HG03521 (cell line): ENCODE measurements around the gene BBS9.

ENCODE experiments used
- ATAC-seq: cut with Tn5 transposase; IDR thresholded peaks from one replicate; pipeline ENCODE4 v1.9.1; 2021; ENCODE audit warnings: mild to moderate bottlenecking, moderate library complexity; ENCODE audit not compliant: unreplicated experiment

BBS9 gene

DNA sequence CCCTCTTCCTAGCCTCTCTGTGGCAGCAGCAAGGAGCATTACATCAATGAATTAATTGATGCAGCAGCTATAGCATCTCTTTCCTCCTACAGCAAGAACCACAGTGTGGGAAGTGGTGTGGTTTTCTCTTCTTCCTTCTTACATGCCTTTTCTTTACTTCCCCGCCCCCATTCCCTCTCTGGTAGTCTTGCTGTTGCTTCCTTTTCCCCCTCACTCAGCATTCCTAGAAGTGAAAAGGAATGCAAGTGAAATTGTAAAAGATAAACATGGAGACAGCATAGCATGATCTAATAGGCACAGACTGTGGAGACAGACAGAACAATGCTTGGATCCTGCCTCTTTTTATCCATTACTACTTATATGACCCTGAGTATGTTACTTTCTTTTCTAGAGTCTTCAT lies 405.5 kb downstream of the BBS9 start:
- no peak for ATAC-seq

DNA sequence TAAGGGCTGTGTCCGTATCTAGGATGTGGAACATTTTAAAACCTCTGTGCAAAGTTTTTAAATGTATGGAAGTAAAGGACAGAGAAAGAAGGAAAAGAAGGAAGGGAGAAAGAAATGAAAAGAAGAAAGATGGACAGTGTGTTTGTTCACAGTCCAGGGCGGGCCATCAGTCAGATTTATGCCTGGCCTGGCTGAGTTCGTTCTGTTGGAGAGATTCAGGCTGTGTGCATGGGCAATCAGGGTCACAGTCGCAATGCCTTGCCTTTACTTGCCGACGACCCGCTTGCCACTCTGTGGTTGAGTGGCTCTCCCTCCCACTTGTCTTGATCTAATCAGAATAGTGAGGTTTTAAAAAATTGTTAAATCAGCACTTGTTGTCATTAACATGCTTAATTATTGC lies 406.6 kb downstream of the BBS9 start:
- ATAC-seq: no peak

DNA sequence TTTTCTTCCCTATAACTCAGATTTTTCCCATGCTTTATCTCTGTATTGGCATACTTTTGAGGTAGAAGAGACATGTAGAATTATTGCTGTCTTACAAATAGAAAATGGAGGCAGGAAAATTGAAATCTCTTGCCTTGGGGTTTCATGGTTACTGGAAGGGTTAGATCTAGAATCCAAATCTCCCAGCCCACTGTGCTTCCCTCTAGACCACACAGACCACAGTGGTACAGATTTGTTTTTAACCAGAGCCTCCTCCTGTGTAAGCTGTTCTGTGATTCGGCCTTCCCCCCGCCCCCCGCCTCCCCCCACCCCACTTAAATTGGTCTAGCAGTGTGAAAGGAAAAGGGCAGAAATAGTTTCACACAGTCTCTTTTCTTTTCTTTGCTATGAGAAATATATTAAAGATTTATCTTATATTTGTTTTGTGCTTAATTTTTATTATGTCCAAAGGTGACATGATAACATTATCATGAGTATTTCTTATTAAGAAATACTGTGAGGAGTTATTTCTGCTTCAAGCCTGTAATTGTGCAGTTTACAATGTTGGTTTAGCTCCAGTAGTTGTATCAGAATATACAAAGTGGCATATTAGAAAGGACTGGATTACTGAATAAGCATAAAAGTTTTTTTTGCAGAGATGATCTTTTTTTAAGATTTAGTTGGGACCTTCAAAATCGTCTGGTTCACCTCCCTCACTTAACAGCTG lies 407.2 kb downstream of the BBS9 start:
- no peak for ATAC-seq

DNA sequence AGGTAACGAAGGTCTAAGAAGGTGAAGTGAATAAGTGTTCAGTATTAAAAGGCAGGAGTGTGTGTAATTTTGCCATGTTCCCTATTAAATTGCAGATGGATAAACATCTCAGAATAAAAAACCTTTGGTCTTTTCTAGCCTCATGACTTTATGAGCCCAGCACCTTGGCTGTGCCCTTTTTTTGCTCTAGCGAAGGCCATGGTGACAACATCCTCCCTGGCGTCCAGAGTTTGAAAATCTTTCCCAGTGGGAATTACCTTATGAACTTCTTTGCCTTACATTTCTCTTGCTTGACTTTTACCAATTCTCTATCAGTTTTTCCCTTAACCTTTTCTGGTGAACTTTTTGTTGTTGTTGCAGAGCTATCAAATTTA lies 407.7 kb downstream of the BBS9 start:
- no peak for ATAC-seq

DNA sequence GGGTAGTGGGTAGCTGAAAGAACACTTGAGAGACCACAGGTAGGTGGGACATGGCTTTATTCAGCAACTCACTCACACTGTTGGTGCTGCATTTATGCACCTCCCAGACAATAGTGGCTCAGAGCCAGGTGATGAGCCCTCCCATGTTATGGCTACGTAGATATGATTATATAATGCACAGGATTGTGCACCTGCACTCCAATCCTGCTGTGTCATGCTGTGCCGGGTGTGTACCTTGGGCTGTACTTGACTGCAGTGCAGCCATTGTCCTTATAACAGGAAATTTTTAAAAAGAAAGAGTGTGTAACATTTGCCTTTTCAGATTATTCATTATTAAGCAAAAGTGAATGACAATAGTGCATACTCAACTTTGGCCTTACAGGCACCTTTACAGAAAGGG lies 409.8 kb downstream of the BBS9 start:
- ATAC-seq: no peak

DNA sequence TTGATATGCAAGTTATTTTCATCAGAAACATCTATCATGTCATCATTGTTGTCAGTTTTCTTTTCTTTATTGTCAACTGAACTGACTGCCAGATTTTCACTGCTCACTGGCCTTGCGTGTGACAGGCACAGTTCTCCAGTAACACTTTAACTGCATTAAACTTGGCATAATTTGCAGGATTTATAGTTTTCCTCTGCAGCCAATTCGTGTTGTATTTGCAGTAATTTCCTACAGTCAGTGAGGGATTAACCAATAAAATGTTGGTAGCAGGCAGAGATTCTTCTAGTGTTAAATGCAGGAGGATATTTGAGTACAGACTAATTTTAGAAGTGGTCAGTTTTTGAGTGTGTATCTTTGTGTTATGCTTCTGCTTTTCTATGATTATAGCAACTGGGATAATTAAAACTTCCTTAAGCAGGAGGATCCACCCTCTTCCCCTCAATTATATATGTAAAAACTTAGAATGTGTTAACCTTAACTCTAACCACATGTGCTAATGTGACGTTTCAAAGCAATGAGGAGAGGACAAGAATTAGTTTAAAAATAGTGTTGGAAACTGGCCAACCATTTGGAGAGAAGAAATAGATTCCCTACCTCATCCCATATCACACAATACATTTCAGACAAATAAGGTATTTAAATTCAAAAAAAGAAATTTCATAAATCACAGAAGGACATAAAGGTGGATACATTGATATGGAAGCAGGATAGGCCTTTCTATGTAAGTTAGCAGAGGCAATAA lies 410.5 kb downstream of the BBS9 start:
- ATAC-seq: no peak

DNA sequence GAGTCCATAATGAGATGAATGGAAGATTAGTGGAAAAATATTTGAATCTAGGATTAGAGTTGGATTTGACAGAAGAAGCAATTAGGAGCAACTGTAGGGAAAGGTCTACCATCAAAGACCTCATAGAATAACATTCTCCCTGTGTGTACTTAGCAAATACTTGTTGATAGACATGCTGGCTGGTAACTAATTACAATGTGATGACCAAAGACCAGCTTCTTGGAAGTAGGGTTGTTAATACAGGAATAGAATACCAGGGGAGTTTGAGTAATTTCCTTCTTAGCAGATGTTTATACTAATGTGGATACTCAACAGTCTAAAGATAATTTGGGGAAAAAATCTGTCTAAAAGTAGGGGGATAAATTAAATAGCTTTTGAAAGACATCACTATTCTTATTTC lies 418.5 kb downstream of the BBS9 start:
- ATAC-seq: no peak

DNA sequence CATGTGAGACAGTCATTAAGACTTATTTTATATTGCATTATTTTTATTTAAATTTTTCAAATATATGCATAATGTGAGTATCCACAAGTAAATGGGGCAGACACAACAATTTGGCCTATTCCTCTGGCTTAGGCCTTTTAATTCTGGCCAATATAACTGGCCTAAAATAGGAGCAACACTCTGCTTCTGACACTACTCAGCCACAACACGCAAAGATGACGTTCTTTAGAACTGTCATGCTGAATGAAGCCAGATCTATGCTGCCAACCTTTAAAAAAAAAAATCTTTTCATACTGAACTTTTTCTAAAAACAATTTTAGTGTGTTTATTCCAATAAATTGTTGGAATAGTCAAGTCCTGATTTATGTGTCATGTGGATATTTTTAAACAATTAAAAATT lies 421.0 kb downstream of the BBS9 start:
- no peak for ATAC-seq

DNA sequence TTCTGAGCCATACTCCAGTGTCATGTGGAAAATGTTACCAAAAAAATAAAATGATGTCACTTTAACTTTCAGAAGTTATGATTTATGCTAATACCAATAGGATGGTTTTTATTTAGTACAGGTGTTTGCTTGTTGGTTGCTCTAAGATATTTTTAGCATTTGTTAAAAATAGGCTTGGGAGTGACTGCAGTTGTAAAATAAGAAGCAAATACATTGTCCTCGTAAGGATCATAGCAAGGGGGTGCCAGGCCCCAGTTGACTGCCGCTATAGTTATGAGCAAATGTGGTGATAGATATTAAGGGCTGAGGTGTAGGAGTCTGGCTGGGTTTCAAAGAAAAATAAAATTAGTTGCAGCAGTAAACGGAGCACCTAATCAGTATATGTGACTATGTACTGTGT lies 421.6 kb downstream of the BBS9 start:
- no peak for ATAC-seq

DNA sequence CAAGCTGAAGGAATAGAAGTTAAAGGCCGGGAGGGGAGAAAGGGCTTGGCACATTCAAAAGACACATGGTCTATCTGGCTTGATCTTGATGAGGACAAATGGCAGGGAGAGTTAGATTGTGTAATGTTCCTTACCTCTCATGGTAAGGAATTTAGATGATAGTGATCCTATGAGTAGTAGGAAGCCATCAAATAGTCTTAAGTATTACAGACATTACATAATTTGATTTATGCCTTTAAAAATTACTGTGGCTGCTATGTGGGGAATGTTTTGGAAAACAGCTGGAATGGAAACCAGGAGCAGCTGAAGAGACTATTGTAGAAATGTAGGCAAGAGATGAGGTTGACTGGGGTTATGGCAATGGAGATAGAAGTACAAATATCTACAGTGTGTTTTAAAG lies 424.7 kb downstream of the BBS9 start:
- ATAC-seq: no peak

DNA sequence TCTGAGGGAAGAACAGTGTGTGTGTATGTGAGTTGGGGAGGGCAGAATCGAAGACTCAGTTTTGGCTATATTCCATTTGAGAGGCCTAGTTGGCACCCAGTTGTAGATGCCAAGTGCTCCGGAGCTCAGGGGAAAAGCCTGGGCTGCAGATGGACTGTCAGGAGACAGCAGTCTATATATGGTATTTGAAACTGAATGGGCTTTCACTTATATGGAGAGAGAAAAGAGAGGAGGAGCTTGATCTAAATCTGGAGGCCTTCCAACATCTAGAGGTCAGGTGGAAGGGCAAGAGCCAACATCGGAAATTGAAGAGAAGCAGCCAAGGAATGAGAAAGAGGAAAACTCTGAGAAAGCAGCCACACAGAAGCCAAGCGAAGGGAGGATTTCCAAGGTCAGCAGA lies 425.2 kb downstream of the BBS9 start:
- no peak for ATAC-seq

DNA sequence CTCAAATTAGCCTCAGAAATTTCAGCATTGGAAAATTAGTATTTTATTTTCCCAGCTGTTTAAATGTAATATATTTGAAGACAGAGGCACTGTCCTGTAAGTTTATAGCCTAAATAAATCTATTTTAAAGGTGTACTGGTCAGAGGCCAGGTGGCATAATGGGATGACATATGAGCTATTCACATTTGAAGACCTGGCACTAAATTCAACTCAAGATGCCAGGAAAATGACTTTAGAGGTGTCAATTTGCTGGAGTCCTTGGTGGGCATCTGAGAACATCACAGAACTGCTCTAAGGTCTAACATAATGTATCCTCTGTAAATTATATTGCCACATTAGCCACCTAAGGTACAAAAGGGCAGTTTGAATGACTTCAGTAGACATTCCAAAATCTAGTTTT lies 427.1 kb downstream of the BBS9 start:
- ATAC-seq: no peak

DNA sequence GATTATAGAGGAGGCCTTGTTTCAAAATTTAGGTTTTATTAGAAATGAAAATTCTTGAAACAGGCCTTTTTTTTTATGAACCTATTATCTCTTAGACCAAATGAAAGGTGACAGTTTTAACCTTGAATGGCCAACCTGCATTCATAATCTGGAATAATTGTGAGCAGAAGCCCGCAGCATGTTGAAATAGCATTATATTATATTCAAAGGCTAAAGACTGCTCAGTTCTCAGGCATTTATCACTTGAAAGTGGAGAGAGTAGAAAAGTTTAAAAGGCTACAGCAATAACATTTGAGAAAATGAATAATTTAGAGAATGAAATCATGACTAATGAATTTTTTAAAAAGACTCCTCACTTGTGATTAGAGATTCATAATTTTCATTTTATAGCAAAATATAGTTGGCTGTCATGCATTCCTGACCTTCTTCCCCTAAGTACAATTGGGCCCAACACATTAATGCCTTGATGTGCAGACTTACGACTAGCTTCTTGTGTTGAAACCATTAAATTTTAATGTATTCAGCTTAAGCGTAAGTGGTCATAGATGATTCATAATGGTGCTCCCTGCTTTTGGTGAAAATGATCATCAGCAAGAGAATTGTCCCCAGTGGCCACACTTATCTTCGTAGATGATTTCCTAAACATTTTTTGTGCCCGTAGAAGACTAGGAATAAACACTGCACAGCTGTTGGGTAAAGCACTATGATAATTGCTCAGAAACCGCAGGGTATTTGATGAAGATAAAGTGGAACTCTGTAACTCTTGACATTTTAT lies 429.4 kb downstream of the BBS9 start:
- no peak for ATAC-seq

DNA sequence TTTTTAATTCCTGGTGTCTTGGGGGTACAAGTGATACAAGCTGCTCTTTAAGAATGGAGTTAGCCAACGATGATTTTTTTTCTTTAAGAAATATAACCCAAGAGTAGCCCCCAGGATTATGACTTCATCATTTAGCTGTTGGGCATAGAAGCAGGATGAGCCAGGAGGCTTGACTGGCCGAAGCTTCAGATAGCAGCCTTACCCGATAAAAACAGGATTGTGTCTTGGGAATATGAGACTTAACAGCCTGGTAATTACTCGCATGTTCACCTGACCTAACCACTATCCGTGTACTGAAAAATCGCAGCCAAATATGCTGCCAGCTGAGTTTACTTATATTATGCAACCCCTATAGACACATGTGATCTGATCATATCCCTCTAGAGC lies 430.0 kb downstream of the BBS9 start:
- ATAC-seq: no peak

DNA sequence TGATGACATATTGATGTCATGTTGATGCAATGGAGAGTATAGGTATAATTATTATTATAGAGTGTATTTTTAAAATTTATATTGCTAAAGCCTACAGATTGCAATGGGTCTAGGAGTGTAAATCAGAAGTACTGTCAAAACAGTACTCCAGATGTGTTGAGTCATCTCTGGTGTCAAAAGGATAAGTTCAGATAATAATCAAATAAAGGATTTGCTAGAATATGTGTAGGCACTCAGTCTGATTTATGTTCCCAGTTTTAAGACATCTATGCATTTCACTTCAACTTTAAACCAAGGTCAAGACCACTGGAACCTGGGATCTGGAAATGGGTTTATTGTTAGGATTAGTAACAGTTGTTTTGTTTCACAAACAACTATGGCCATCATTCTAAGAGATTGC lies 433.6 kb downstream of the BBS9 start:
- no peak for ATAC-seq

DNA sequence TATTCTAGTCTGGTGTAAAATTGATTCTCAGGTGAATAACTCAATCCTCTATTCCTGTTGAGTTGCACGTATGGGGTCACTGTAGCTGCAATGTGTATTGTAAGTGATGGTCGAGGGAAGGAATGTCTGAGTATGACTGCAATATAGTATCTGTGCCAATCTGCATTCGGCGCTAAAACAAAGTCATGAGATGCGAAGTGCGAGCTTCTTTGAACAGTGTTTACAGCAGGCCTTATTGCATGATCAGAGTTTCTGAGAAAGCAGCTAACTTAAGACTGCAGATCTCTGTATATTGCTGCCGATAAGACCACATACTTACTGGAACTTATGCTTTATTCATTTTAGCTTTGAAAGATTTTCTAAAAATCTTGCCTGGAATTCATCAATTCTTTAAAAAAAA lies 434.3 kb downstream of the BBS9 start:
- no peak for ATAC-seq

DNA sequence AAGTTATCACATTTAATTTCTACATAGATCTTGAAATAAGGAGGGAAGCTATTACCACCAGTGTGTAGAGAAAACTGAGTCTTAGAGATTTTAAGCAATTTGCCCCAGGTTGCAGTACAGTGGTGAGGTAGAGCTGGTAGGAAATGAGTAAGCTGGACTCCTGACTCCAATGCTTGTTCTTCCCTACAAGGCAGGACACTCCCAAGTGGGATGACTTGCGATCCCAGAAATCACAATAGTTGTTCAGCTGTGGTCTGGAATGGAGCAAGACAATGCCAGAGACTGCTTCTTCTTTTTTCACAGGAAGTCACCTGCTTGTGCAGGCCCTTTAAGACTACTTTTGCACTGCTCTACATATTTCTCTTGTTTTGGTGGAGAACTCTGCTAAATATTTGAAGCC lies 448.8 kb downstream of the BBS9 start:
- no peak for ATAC-seq

DNA sequence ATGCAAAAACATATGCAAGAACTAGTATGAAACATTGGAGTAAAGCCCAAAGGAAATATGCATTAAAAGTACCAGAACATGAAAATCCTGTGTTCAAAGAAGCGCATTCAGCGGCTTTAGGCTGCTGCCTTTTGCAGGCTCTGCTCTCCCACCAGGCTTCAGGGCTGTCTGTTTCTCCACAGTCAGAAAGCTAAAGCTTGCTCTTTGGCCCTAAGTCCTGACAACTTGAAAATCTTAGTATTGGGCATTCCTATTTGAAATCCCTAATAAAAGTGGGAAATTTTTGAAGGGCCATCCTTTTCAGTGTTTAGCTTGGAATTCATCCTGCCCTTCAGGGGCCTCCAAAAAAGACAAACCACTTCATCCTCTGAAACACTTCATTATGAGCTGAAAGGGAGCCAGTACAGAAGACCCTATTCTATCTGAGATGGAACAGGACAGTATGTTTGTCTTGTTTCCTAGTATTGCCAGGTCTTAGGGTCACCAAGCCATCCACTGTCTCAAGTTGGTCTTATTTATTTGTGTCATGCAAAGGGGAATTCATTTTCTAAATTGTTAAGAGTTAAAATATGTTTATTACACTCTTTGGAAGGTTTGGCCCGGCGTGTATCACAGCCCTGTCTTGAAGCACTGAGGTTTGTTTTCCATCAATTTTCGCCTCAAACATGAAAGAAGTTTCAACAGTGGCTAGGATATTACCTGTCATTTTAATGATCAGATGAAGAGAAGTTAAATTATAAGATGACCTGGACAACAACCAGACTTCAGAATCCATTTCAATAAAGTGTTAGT lies 449.7 kb downstream of the BBS9 start:
- no peak for ATAC-seq

DNA sequence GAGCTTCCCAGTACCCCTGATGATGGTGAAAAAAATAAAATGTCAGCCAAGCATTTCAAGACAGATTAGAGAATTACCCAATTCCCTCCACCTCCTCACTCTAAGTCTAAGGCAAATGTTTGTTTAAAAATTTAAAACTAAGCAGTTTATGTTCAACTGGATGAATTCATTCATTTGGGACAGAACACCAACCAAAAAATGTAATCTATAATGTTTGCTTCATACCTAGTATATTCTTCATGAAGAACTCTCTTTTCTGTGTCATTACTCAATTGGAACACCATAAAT lies 450.3 kb downstream of the BBS9 start:
- no peak for ATAC-seq

DNA sequence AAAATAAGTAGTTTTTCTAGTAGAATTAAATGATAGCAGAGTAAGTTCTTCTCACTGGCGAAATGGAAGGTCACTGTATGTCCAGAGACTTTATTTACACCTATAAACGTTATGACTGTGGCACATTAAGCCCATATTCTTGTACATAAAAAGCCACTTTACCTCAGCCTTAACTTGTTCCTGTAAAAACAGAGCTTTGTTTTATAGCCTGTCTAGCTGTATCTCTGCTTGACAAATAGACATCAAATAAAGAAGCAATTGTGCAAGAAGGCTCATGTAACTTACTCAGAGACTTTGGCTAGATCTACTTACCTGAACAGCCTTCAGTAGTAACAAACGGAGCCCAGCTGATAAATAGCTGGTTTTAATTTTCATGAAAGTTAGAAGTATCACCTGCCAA lies 451.9 kb downstream of the BBS9 start:
- ATAC-seq: no peak

DNA sequence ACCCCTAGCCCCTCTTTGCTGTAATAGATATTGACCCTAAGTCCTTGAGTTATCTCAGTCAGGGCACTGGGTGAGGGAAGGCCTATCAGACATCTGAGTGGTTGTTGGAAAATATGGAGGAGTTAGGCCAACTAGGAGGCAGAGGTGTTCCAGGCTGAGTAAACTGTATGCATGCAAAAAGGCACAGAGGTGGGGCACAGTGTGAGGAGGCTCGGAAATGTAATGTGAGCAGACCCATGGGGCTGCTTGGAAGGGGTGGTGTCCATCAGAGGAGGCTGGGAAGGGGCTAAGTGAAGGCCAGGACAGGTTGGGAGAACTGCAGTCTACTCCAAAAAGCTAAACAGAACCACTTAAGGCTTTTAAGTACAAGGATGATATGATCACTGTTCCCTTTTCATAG lies 452.7 kb downstream of the BBS9 start:
- no peak for ATAC-seq

DNA sequence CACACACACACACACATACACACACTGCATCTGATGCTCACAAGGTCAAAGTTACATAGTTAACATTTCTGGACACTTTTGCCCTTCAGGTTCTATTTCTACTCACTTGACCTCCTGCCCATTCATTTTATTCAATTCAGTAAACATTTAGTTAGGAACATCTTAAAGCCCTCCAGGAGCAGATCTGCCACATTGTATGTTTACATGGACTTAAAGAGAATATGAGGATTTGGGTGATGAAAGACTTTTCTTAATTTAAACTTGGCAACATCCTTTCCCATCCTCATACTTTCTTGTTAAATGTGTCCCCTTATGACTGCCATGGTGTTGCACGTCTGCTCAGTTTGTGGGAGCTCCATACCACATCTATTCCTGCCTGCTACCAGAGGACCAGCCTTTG lies 453.2 kb downstream of the BBS9 start:
- no peak for ATAC-seq
